ACC112 (cell line): ENCODE measurements around the gene HOXB3.

Experiments used
- H2AFZ ChIP-seq: fragments of 200-600 bp; sonication (generic); one replicate; pipeline ENCODE4 v1.6.0; 2017; ENCODE audit warnings: antibody characterized with exemption, low read length; ENCODE audit not compliant: unreplicated experiment
- H3K27ac ChIP-seq: fragments of 200-600 bp; sonication (generic); 2 replicates; pipeline ENCODE4 v1.5.1; 2014; ENCODE audit warnings: low read depth, mild to moderate bottlenecking, antibody characterized with exemption, low read length, moderate library complexity
- H3K27me3 ChIP-seq: fragments of 200-600 bp; sonication (generic); 2 replicates; pipeline ENCODE4 v1.6.1; 2014; ENCODE audit warnings: mild to moderate bottlenecking, antibody characterized with exemption, low read length, moderate library complexity, mixed read lengths; ENCODE audit not compliant: insufficient read depth
- H3K36me3 ChIP-seq: fragments of 200-600 bp; sonication (generic); 2 replicates; pipeline ENCODE4 v1.6.1; 2016; ENCODE audit warnings: mild to moderate bottlenecking, antibody characterized with exemption, low read length, moderate library complexity, mixed read lengths; ENCODE audit not compliant: insufficient read depth
- H3K4me1 ChIP-seq: fragments of 200-600 bp; sonication (generic); one replicate; pipeline ENCODE4 v1.6.1; 2016; ENCODE audit warnings: low read length, mixed read lengths; ENCODE audit not compliant: insufficient read depth, unreplicated experiment, control insufficient read depth
- H3K4me3 ChIP-seq: fragments of 200-600 bp; sonication (generic); 2 replicates; pipeline ENCODE4 v1.5.1; 2014; ENCODE audit warnings: mild to moderate bottlenecking, low read depth, low read length
- H3K79me2 ChIP-seq: fragments of 200-600 bp; sonication (generic); one replicate; pipeline ENCODE4 v1.6.0; 2016; ENCODE audit warnings: low read length; ENCODE audit not compliant: control insufficient read depth, unreplicated experiment, insufficient read depth

The HOXB3 gene

DNA sequence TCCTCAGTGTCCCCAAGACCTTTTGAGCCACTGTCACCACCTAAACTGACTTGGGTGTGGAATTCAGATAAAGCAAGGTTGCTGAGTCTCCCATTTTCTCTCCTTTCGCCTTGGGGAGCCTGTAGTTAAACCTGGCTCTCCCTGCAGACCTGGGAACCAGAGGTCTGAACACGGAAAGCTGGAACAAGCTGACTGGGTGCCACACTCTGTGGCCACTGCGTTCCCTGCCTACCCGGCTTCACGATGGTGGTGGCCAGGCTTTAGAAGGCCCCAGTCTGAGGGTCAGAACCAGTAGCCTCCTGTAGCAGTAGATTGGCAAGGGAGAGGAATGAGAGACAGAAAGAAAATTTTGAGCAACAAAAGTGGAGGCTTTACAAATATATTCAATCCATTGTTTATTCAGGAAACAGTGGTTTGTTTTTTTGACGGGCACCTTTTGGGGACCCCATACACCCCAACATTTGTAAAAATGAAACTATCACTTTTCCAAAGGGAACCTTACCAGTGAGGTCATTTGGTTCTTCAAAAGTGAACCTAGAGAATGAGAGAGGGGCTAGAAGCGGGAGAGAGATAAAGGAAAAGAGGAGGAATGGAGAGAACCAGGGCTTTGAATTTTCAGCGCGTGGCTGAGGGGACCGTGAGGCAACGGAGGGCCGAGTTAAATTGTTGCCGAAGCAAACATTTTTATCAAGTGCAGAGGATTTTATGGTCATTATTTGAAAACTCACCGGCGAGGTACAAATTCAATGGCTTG, 26.9 kb upstream of the HOXB3 start:
- no peak overlapping the region for H3K4me3 ChIP-seq
- no peak overlapping the region for H3K27ac ChIP-seq
- H3K27me3 ChIP-seq, result peaks cover 99% of the 10 kb centered on the region
- no peaks in the 10 kb centered on the region for H3K36me3 ChIP-seq
- H3K79me2 ChIP-seq, result no peaks in the 10 kb centered on the region
- H3K4me1 ChIP-seq, result no peaks in the 10 kb centered on the region
- H2AFZ ChIP-seq, result no peak overlapping the region

DNA sequence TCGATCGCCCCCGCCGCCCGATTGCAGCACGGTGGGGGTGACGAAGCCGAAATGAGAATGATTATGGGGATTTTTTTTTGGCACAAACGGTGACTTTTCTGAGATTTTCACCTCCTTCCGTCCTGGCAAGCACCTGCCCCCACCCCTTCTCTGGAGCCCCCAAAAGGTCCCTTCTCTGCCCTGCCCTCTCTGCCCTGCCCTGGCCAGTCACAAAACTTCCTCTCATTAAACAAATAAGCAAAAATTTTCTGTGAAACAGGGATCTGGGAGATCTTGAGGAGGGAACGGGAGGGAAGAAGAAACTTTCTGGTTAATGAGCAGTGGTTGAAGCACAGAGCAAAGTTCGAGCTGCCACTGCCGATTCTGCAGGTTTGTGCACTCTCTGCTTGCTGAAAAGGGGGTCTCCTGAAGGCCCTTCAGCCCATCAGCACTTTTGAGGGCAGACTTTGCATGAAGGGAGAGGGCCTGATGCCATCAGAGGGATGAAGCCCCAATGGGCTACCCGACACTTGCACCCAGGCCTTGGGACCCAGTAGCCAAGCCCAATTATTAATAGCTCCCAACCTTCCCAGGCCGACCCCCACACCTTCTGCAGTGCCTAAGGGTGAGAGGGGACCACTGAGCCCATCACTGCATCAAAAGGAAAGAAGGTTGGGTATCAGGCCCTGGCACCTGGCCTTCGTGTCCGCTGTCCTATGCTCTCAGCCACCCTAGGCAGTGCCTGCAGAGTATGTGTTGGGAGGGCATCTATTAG, 26.1 kb upstream of the HOXB3 start:
- no peak overlapping the region for H2AFZ ChIP-seq
- H3K79me2 ChIP-seq, result no peaks in the 10 kb centered on the region
- H3K27ac ChIP-seq, result no peak overlapping the region
- H3K4me3 ChIP-seq, result no peak overlapping the region
- no peaks in the 10 kb centered on the region for H3K4me1 ChIP-seq
- peaks cover 99% of the 10 kb centered on the region for H3K27me3 ChIP-seq
- no peaks in the 10 kb centered on the region for H3K36me3 ChIP-seq

DNA sequence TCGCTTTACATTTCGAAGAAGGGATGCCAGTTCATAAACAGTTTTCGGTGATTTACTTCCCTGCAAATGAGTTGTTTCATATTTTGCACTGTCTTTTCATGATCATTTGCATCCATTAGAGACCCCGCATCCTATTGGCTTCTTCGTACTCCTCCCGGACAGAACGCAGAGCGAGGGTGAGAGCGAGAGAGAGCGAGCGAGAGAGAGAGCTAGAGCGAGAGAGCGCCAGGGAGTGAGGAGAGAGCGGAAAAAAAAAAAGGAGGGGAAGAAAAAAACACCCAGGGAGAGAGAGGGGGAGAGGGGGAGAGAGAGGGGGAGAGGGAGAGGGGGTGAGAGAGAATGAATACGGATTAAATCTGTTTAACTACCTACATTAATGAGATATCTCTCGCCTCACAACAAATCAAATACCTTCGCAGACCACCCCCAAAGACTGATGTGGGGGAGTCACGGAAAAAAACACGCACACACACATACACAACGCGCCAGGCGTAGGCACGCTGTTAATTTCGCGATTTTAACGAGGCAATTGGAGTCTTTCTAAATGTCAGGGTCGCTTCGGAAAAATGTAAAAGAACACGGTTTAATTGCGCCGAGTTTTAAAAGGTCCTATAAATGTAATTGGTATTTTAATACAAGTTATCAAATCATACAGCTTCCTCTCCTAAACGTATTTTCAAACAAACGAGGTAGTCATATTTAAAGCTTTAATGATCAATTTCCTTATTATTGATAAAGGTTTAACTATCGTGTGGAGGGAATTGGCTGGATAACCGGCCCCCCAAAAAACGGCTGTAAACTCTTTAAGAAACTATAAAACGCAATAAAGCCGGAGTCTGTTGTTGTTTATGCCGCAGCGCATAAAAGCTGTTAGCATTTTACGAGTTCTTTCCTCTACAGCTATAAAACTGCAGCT, 25.3 kb upstream of the HOXB3 start, which contains the start of gene HOXB8:
Gene HOXB8 (minus strand): TSS at position 246 of the 916 bp plus-strand sequence. CDS start 588 bp downstream, outside the sequence.
- Histone ChIP-seq H2AFZ (no peak within 1 kb of the TSS), H3K27me3 (peaks cover 99% of the 10 kb centered on the region), H3K79me2 (no peaks in the 10 kb centered on the region), H3K36me3 (no peaks in the 10 kb centered on the region), H3K4me1 (no peaks in the 10 kb centered on the region), H3K27ac (no peak within 1 kb of the TSS), H3K4me3 (no peak within 1 kb of the TSS)

DNA sequence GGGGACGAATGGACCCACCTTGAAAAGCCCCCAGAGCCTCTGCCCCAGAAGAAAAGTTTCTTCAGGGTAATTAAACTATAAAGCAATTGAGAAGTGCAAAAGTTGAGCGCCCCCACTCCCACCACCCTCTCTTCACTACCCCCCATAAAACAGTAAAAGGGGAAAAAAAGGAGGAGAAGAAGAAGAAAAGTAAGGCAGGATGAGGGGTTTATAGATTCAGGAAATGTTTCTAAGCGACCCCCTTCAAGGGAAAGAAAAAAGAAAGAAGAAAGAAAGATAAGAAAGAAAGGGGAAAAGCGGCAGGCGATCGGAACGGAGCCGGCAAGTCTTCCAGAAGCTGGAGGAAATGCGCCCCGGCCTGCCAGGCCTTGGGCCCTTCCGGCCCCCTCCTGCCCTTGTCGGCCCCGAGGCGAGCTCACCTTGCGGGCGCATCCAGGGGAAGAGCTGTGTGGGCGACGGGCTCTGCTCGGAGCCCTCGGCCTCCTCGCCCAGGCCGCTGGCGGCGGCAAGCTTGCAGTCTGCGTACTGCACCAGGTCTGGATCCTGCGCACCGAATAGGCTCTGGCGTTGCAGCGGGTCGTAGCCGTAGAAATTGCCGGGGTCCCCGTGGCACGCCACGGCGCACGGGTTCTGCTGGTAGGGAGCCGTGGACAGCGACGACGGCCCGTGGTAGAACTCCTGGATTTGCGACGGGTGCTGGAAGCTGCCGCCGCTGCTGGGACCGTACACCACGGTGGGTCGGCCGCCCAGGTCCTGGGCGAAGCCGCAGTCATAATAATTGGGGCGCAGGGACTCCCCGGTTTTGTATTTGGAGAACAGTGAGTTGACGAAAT, 24.0 kb upstream of the HOXB3 start:
- H2AFZ ChIP-seq, result no peak overlapping the region
- no peaks in the 10 kb centered on the region for H3K4me1 ChIP-seq
- H3K27me3 ChIP-seq, result peaks cover 99% of the 10 kb centered on the region
- no peak overlapping the region for H3K27ac ChIP-seq
- no peak overlapping the region for H3K4me3 ChIP-seq
- H3K36me3 ChIP-seq, result no peaks in the 10 kb centered on the region
- no peaks in the 10 kb centered on the region for H3K79me2 ChIP-seq

DNA sequence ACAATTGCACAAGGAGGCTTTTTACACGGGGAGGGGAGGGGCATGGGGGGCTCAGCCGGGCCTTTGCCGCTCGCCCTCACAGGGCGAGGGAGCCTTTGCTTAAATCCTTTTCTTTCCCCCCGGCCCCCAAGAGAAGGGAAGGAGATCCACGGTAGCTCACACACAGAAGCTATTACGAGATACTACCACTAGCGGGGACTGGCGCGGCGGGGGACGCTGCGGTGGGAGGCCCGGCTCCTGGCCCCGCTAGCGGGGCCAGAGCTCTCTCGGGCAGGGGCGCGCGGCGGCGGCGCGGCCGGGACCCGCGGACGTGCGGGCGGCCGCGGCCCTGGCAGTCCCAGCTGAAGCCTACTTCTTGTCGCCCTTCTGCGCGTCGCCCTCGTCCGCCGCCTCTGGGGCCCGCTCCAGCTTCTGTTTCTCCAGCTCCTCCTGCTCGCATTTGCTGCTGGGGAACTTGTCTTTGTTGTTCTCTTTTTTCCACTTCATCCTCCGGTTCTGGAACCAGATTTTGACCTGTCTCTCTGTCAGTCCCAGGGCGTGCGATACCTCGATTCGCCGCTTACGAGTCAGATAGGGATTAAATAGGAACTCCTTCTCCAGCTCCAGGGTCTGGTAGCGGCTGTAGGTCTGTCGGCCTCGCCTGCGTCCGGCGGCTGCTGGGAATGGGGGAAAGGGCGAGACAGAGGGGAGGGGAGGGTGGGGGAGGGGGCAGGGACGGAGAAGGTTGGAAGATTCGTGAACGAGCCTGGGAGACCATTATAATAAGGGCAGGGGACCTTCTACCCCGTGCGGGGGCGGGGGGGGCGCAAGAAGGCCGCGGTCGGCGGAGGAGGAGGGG, 23.0 kb upstream of the HOXB3 start:
- H3K79me2 ChIP-seq, result no peaks in the 10 kb centered on the region
- H3K4me3 ChIP-seq, result peak overlapping the region; percentile 25; the same call in 1 of the 2 replicates
- no peak overlapping the region for H2AFZ ChIP-seq
- H3K27ac ChIP-seq, result no peak overlapping the region
- peaks cover 99% of the 10 kb centered on the region for H3K27me3 ChIP-seq
- no peaks in the 10 kb centered on the region for H3K4me1 ChIP-seq
- no peaks in the 10 kb centered on the region for H3K36me3 ChIP-seq

DNA sequence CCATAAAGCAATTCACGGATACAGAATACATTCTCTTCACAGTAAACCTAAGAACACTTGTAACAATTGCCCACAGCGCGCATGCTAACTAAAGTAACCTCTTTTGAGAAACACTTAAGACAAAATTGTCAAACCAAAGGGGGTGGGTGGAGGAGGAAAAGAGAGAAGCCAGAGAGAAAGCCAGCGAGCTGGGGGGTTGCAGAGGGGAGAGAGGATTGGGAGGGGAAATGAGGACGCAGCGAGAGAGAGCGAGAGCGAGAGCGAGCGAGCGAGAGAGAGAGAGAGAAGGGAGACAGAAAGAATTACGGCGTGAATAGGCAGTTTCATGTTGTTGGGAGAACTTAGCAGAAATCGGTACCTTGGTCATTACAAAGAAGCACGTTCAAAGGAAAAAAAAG, 22.4 kb upstream of the HOXB3 start:
- Histone ChIP-seq H3K27ac (no peak overlapping the region), H2AFZ (no peak overlapping the region), H3K27me3 (peaks cover 98% of the 10 kb centered on the region)

DNA sequence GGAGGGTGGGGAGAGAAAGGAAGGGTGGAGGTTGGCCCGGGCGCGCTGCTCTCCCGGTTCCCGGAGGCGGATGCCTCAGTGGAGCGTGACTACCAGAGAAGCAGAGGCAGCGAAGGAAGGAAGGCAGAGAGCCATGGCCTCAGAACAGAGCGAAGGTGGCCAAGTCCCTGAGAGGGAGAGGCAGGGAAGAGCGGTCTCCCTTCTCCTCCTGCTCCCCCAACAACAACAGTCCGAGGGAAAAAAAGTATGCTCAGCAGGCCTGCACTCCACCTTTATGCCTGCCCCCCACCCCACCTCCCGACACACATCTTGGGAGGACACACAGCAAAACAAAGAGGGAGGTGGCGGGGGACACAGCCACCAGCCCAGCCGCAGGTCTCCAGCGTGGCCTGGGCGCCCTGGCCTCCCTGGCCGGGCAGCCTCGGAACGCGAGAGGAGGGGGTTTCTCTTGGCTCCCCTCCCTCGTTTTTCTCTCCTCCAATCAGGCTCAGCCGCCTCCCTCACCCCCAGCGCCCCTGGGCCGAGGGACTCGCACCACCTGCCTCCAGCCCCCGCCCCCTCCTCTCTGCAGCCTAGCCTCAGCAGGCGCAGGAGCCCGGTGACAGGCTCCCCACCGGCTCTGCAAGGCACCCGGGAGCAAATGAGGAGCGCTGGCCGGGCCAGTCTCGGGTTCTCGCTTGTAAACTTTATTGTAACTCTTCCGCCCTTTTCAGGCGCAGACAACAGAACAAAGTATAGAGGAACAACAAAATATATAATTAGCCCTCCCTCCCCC, 21.8 kb upstream of the HOXB3 start:
- H3K4me3 ChIP-seq, result no peak overlapping the region
- H2AFZ ChIP-seq, result no peak overlapping the region
- no peak overlapping the region for H3K27ac ChIP-seq
- H3K4me1 ChIP-seq, result no peaks in the 10 kb centered on the region
- no peaks in the 10 kb centered on the region for H3K79me2 ChIP-seq
- H3K27me3 ChIP-seq, result peaks cover 98% of the 10 kb centered on the region
- no peaks in the 10 kb centered on the region for H3K36me3 ChIP-seq

More for the DNA sequence above, 22.4 kb upstream of the HOXB3 start:
- no peak overlapping the region for H3K4me3 ChIP-seq
- no peaks in the 10 kb centered on the region for H3K36me3 ChIP-seq
- no peaks in the 10 kb centered on the region for H3K4me1 ChIP-seq
- no peaks in the 10 kb centered on the region for H3K79me2 ChIP-seq

DNA sequence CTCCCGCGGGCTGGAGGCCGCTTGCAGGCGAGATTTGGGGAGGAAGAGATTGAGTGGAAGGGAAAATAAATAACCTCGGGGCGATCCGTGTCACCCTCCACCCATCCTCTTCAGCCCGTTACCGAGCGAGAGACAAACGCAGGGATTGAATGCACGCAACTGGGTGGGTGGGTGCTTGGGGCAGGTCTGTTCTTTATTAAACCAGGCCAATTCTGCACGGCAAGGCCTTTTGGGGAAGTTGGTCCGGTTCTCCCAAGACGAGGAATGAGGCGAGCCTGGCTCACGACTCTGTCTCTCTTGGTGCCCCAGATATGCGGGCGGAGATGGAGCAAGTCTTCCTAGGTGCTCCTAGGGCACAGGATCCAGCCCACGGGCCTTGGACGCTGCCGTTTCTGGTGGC, 21.2 kb upstream of the HOXB3 start:
- Histone ChIP-seq H3K27me3 (peaks cover 98% of the 10 kb centered on the region), H3K4me1 (no peaks in the 10 kb centered on the region), H3K4me3 (no peak overlapping the region), H3K36me3 (no peaks in the 10 kb centered on the region), H3K27ac (no peak overlapping the region), H2AFZ (no peak overlapping the region), H3K79me2 (no peaks in the 10 kb centered on the region)
